ENCODE measurements around the gene IFNA10.

IFNA10 gene

DNA sequence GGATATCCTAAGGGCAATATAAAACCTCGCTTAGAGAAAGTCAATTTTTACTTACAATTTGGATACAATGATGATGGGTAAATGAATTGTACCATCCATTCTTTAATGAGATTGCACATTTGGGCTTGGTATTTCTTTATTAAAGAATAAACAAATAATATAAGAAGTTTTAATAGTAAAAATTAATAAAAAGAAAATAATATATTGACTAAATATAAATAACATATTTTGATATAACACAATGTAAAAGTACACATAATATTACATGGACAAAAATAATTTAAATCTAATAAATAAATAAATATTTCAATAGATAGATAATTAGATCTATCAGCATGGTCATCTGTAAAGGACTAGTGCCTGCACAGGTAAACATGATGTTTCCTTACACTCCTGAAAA, 41.4 kb downstream of the IFNA10 start:
- no peaks in the 10 kb centered on the region for H3K9me3 ChIP-seq (ENCODE audit: control insufficient read depth, insufficient read depth, low read depth, low read length)
- CTCF ChIA-PET: no interaction called here
- no peak overlapping the region for H3K27ac ChIP-seq (ENCODE audit: extremely low read depth, low read depth, low read length)
- H3K36me3 ChIP-seq (ENCODE audit: control insufficient read depth in 2 of 2, insufficient read depth in 1 of 2, low read length in 2 of 2): no peaks in the 10 kb centered on the region
- POLR2A ChIA-PET: no interaction called here
- TF ChIP-seq ZNF302 (tag by site-specific recombination; IDR thresholded peaks at IDR 0.05; ENCODE audit: low read depth) (no peak), ZBTB17 (tag by site-specific recombination; IDR thresholded peaks at IDR 0.05) (no peak), ZNF548 (tag by site-specific recombination; IDR thresholded peaks at IDR 0.05) (no peak), ZNF211 (tag by site-specific recombination; IDR thresholded peaks at IDR 0.05; ENCODE audit: low read depth) (no peak)
- TF ChIP-seq, protein P1, sequence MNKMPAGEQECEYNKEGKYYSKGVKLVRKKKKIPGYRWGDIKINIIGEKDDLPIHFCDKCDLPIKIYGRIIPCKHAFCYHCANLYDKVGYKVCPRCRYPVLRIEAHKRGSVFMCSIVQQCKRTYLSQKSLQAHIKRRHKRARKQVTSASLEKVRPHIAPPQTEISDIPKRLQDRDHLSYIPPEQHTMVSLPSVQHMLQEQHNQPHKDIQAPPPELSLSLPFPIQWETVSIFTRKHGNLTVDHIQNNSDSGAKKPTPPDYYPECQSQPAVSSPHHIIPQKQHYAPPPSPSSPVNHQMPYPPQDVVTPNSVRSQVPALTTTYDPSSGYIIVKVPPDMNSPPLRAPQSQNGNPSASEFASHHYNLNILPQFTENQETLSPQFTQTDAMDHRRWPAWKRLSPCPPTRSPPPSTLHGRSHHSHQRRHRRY (tag by site-specific recombination; IDR thresholded peaks at IDR 0.05): no peak
- TF ChIP-seq, protein P2, sequence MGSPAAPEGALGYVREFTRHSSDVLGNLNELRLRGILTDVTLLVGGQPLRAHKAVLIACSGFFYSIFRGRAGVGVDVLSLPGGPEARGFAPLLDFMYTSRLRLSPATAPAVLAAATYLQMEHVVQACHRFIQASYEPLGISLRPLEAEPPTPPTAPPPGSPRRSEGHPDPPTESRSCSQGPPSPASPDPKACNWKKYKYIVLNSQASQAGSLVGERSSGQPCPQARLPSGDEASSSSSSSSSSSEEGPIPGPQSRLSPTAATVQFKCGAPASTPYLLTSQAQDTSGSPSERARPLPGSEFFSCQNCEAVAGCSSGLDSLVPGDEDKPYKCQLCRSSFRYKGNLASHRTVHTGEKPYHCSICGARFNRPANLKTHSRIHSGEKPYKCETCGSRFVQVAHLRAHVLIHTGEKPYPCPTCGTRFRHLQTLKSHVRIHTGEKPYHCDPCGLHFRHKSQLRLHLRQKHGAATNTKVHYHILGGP (tag by site-specific recombination; IDR thresholded peaks at IDR 0.05): no peak
- TF ChIP-seq, protein P3, sequence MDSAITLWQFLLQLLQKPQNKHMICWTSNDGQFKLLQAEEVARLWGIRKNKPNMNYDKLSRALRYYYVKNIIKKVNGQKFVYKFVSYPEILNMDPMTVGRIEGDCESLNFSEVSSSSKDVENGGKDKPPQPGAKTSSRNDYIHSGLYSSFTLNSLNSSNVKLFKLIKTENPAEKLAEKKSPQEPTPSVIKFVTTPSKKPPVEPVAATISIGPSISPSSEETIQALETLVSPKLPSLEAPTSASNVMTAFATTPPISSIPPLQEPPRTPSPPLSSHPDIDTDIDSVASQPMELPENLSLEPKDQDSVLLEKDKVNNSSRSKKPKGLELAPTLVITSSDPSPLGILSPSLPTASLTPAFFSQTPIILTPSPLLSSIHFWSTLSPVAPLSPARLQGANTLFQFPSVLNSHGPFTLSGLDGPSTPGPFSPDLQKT (IDR thresholded peaks at IDR 0.05; ENCODE audit: borderline replicate concordance, low read depth, low read length): no peak
- H3K4me3 ChIP-seq (ENCODE audit: low read depth, low read length): no peak overlapping the region
- H3K4me1 ChIP-seq (ENCODE audit: control insufficient read depth, insufficient read depth, low read length): no peaks in the 10 kb centered on the region

DNA sequence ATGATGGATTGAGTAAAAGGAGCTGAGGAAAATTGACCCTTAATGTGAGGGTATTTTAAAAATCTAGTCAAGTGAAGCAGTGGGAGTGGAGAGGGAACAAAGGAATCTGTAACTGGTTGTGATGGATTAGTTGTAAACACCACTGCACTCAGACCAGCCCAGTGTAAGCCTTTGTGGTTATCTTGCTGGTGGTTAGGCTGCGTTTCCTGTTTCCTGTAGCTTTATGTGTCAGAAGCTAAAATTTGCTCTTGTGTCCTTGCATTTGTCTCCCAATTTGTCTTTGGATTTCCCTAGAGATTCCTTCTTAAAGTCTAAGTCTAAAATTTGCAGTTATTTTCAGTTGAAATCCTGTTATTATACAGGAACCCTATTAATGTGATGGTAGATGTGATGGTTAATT, 46.8 kb downstream of the IFNA10 start:
- ChIA-PET CTCF (interaction anchor here (0.6 to 3.1 kb wide), 4 partner anchors 23 to 1372 kb away, joined by 3 to 20 read pairs (median 4); partner anchors contain the start of gene SLC24A2), POLR2A (no interaction called here)
- Histone ChIP-seq H3K36me3 (ENCODE audit: control insufficient read depth in 2 of 2, insufficient read depth in 1 of 2, low read length in 2 of 2) (no peaks in the 10 kb centered on the region), H3K9me3 (ENCODE audit: control insufficient read depth, insufficient read depth, low read depth, low read length) (no peaks in the 10 kb centered on the region), H3K4me3 (ENCODE audit: low read depth, low read length) (no peak overlapping the region), H3K27ac (ENCODE audit: extremely low read depth, low read depth, low read length) (no peak overlapping the region), H3K4me1 (ENCODE audit: control insufficient read depth, insufficient read depth, low read length) (no peaks in the 10 kb centered on the region)
- TF ChIP-seq ZBTB1 (tag by site-specific recombination; IDR thresholded peaks at IDR 0.05): no peak
- TF ChIP-seq FEZF1 (tag by site-specific recombination; IDR thresholded peaks at IDR 0.05): no peak
- no peak for TF ChIP-seq REPIN1 (tag by site-specific recombination; IDR thresholded peaks at IDR 0.05; ENCODE audit: low read depth)
- no peak for TF ChIP-seq ZNF837 (tag by site-specific recombination; IDR thresholded peaks at IDR 0.05)
- TF ChIP-seq, protein P4, sequence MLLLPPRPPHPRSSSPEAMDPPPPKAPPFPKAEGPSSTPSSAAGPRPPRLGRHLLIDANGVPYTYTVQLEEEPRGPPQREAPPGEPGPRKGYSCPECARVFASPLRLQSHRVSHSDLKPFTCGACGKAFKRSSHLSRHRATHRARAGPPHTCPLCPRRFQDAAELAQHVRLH (tag by site-specific recombination; IDR thresholded peaks at IDR 0.05): no peak
- TF ChIP-seq, protein P5, sequence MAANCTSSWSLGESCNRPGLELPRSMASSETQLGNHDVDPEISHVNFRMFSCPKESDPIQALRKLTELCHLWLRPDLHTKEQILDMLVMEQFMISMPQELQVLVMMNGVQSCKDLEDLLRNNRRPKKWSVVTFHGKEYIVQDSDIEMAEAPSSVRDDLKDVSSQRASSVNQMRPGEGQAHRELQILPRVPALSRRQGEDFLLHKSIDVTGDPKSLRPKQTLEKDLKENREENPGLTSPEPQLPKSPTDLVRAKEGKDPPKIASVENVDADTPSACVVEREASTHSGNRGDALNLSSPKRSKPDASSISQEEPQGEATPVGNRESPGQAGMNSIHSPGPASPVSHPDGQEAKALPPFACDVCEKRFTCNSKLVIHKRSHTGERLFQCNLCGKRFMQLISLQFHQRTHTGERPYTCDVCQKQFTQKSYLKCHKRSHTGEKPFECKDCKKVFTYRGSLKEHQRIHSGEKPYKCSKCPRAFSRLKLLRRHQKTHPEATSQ (tag by site-specific recombination; IDR thresholded peaks at IDR 0.05): no peak
- no peak for TF ChIP-seq BCL11B (tag by site-specific recombination; IDR thresholded peaks at IDR 0.05; ENCODE audit: low read depth)
- no peak for TF ChIP-seq ZNF324 (tag by site-specific recombination; IDR thresholded peaks at IDR 0.05)
- TF ChIP-seq, protein P6, sequence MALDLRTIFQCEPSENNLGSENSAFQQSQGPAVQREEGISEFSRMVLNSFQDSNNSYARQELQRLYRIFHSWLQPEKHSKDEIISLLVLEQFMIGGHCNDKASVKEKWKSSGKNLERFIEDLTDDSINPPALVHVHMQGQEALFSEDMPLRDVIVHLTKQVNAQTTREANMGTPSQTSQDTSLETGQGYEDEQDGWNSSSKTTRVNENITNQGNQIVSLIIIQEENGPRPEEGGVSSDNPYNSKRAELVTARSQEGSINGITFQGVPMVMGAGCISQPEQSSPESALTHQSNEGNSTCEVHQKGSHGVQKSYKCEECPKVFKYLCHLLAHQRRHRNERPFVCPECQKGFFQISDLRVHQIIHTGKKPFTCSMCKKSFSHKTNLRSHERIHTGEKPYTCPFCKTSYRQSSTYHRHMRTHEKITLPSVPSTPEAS (tag by site-specific recombination; IDR thresholded peaks at IDR 0.05): no peak
- no peak for TF ChIP-seq ZNF571 (tag by site-specific recombination; IDR thresholded peaks at IDR 0.05)
- TF ChIP-seq ZNF433 (tag by site-specific recombination; IDR thresholded peaks at IDR 0.05; ENCODE audit: low read depth): no peak
- no peak for TF ChIP-seq ZNF791 (tag by site-specific recombination; IDR thresholded peaks at IDR 0.05)
- no peak for TF ChIP-seq SP3 (tag by site-specific recombination; IDR thresholded peaks at IDR 0.05)
- no peak for TF ChIP-seq ZNF155 (tag by site-specific recombination; IDR thresholded peaks at IDR 0.05)
- TF ChIP-seq HOXC10 (CRISPR knock-in tag; IDR thresholded peaks at IDR 0.05): no peak

Data from HEK293 (cell line).